Activated naive CD4-positive, alpha-beta T cell treated with anti-CD3 and anti-CD28 coated beads for 36 hours (primary cell): ENCODE measurements around the gene PRDM11. TPM values are rescaled to one million over a fixed set of nuclear protein-coding genes. Genes with fewer than 3 reads are reported as not detected.

Experiments
- CTCF ChIA-PET: fragments of 350-600 bp; sonication (Branson Sonifier 250); formaldehyde crosslinking; loops from one replicate; lab custom pipeline; 2021; ENCODE audit warnings: antibody characterized with exemption; lab: Charles Lee
- DNase-seq: peaks from one replicate; pipeline ENCODE4 v3.0.0-alpha.2; 2020
- H3K27ac Mint-ChIP-seq: one replicate; pipeline ENCODE4 v1.8.0; 2021; ENCODE audit warnings: mild to moderate bottlenecking, mixed read lengths
- H3K27me3 Mint-ChIP-seq: one replicate; pipeline ENCODE4 v1.8.0; 2021; ENCODE audit warnings: low read depth, mixed read lengths
- H3K36me3 Mint-ChIP-seq: one replicate; pipeline ENCODE4 v1.8.0; 2021; ENCODE audit warnings: low read depth, mixed read lengths
- H3K4me1 Mint-ChIP-seq: one replicate; pipeline ENCODE4 v1.8.0; 2021; ENCODE audit warnings: low read depth, mixed read lengths
- H3K4me3 Mint-ChIP-seq: one replicate; pipeline ENCODE4 v1.8.0; 2021; ENCODE audit warnings: mild to moderate bottlenecking, moderate library complexity, mixed read lengths
- H3K9me3 Mint-ChIP-seq: one replicate; pipeline ENCODE4 v1.8.0; 2021; ENCODE audit warnings: mixed read lengths
- intact Hi-C: fragments of 100-400 bp; cut with micrococcal nuclease; formaldehyde crosslinking; loops from one replicate; pipeline ENCODE4 v1.15.1; 2023
- total RNA-seq, 2 experiments: library from RNA; stranded (reverse); gene quantifications; one replicate each; pipeline ENCODE4 v1.2.3, GENCODE V29; 2021

PRDM11 gene
- total RNA-seq, 2 experiments from 2014 or later: 0.81 to 1.3 TPM

DNA sequence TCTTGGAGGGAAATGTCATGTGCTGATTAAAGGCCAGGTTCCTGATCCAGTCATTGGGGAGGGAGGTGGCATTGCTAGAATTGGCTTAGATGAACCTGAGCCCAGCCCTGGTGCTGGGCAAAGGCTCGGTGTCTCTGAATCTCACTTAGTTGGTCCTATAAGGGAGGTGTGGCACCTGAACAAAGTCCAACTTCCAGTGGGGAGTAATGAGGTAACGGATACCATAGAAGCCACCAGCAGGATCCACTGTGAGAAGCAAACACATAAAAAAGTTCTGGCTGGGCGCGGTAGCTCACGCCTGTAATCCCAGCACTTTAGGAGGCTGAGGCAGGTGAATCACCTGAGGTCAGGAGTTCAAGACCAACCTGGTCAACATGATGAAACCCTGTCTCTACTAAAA lies 26.6 kb downstream of the PRDM11 start:
- no peak overlapping the region for H3K4me3 Mint-ChIP-seq
- no peaks in the 10 kb centered on the region for H3K4me1 Mint-ChIP-seq
- no peaks in the 10 kb centered on the region for H3K36me3 Mint-ChIP-seq
- no peak overlapping the region for H3K27ac Mint-ChIP-seq
- no peaks in the 10 kb centered on the region for H3K9me3 Mint-ChIP-seq
- CTCF ChIA-PET: interaction anchor here (0.7 to 1.0 kb wide), 2 partner anchors 10 to 63 kb away, joined by 4 to 5 read pairs; no protein-coding TSS in a partner anchor
- no peak for DNase-seq
- intact Hi-C loops: no loop called here
- H3K27me3 Mint-ChIP-seq: peaks cover 1% of the 10 kb centered on the region

DNA sequence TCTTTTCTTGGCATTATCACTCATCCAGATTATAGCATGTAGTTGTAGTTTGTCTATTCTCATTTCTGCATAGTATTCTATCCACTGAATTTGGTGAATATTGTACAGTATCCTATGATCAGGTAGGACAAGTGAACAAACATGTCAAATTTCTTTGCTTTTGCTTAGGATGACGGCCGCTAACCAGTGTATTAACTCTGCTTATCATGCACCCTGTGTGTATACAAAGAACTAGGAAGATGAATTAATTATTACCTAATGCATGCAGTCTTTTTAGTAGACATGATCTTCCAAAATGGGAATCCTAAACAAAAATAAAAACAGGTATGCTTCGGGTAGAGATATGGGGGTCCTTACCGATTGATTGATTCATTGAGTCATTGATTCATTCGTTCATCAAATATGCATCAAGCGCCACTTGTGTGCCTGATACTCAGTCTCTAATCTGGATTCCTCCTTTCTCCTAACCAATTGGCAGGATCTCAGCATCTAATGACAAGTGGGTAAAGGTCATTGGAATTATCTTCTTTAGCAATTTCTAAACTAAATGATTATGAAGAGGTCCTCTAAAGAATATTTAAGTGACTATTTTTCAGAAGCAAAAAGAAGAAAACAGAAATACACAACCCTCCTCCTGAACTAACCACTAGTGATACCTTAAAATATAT lies 27.9 kb downstream of the PRDM11 start:
- H3K27me3 Mint-ChIP-seq: peaks cover 13% of the 10 kb centered on the region
- DNase-seq: no peak
- intact Hi-C loops: no loop called here
- CTCF ChIA-PET: interaction anchor here (1.0 kb wide), 1 partner anchor 64 kb away, joined by 5 read pairs; no protein-coding TSS in a partner anchor
- no peaks in the 10 kb centered on the region for H3K4me1 Mint-ChIP-seq
- H3K9me3 Mint-ChIP-seq: no peaks in the 10 kb centered on the region
- no peak overlapping the region for H3K4me3 Mint-ChIP-seq
- H3K36me3 Mint-ChIP-seq: peaks cover 3% of the 10 kb centered on the region
- no peak overlapping the region for H3K27ac Mint-ChIP-seq

DNA sequence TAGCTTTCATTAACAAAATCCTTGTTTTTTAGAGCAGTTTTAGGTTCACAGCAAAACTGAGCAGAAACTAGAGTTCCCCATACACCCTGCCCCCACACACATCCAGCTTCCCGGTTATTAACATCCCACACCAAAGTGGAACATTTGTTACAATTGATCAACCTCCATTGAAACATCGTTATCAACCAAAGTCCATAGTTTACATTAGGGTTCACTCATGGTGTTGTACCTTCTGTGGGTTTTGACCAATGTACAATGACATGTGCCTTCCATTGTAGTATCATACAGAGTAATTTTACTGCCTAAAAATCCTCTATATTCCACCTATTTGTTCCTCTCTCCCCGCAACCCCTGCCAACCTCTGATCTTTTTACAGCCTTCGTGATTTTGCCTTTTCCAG lies 28.5 kb downstream of the PRDM11 start:
- Mint-ChIP-seq H3K9me3 (no peaks in the 10 kb centered on the region), H3K27ac (no peak overlapping the region)
- intact Hi-C loops: no loop called here

DNA sequence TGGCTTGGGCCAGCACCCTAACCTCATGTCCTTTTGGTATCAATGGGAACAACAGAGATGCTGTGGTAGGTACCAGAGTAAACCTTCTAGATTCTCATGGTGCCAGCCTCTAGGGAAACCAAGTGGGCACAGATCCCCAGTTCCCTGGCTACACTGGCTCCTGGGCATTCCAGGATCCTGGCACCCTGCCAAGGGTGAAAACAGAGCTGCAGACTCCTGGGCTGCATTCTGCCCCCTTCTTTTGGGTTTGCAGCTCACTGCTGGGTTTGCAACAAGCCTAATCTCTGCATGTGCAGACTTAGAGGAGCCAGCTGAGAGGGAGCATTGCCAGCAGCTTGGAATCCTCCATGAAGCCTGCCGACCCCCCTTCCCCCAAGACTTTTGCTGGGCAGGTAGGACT lies 30.6 kb downstream of the PRDM11 start:
- H3K9me3 Mint-ChIP-seq: no peaks in the 10 kb centered on the region
- no peak overlapping the region for H3K27ac Mint-ChIP-seq
- H3K27me3 Mint-ChIP-seq: peaks cover 21% of the 10 kb centered on the region
- CTCF ChIA-PET: no interaction called here
- H3K4me1 Mint-ChIP-seq: peaks cover 7% of the 10 kb centered on the region
- H3K36me3 Mint-ChIP-seq: peaks cover 3% of the 10 kb centered on the region
- no peak overlapping the region for H3K4me3 Mint-ChIP-seq
- DNase-seq: no peak
- intact Hi-C loops: no loop called here

More for the DNA sequence above, 28.5 kb downstream of the PRDM11 start:
- Mint-ChIP-seq H3K4me1 (peaks cover 4% of the 10 kb centered on the region), H3K36me3 (peaks cover 3% of the 10 kb centered on the region), H3K4me3 (no peak overlapping the region), H3K27me3 (peaks cover 20% of the 10 kb centered on the region)
- DNase-seq: no peak
- CTCF ChIA-PET: no interaction called here

GRCh38 chr11:45178223-45178622 lies 31.8 kb downstream of the PRDM11 start:
- Mint-ChIP-seq H3K4me1 (peaks cover 7% of the 10 kb centered on the region), H3K4me3 (no peak overlapping the region), H3K27me3 (peaks cover 21% of the 10 kb centered on the region), H3K36me3 (peaks cover 5% of the 10 kb centered on the region), H3K9me3 (no peaks in the 10 kb centered on the region), H3K27ac (no peak overlapping the region)
- CTCF ChIA-PET: no interaction called here
- intact Hi-C loops: no loop called here
- DNase-seq: no peak

- Mint-ChIP-seq H3K27me3 (peaks cover 21% of the 10 kb centered on the region), H3K36me3 (peaks cover 5% of the 10 kb centered on the region), H3K9me3 (no peaks in the 10 kb centered on the region), H3K4me1 (peaks cover 7% of the 10 kb centered on the region), H3K27ac (no peak overlapping the region), H3K4me3 (no peak overlapping the region)
- CTCF ChIA-PET: no interaction called here
- intact Hi-C loops: no loop called here
- DNase-seq: no peak
Observed at GRCh38 chr11:45178890-45179671, 32.6 kb downstream of the PRDM11 start.

DNA sequence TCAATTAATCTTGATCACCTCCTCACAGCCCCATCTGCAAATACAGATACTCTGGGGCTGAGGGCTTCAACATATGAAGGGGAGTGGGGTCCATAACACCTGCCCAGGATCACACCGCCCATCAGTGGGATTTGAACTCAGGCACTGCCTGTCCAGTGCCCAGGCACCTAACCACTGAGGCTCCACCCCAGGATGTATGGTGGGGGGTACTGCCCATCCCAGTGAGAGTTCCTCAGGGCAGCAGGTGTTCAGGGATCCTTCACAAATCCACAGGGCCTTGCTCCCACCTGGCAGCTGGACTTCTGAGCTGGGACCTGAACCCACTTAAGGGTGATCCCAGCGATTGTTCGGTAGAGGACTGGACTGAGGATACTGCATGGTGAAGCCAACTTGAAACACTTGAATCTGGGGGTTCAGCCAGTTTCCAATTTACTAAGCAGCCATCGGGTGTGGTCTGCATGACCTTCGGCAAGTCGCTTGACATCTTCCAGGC lies 33.3 kb downstream of the PRDM11 start:
- Mint-ChIP-seq H3K27me3 (peaks cover 21% of the 10 kb centered on the region), H3K4me1 (peaks cover 7% of the 10 kb centered on the region), H3K9me3 (no peaks in the 10 kb centered on the region), H3K4me3 (peak overlapping the region; percentile 66), H3K27ac (no peak overlapping the region), H3K36me3 (peaks cover 5% of the 10 kb centered on the region)
- DNase-seq: no peak
- CTCF ChIA-PET: interaction anchor here (1.1 kb wide), 1 partner anchor 74 kb away, joined by 3 read pairs; no protein-coding TSS in a partner anchor
- intact Hi-C loops: loop anchor here (1.0 to 5.0 kb wide), 2 partner anchors 32 to 69 kb away; partner anchors contain the start of gene PRDM11

- H3K27ac Mint-ChIP-seq: no peak overlapping the region
- peak; percentile 38 for DNase-seq
- H3K27me3 Mint-ChIP-seq: peaks cover 21% of the 10 kb centered on the region
- peak overlapping the region; percentile 66 for H3K4me3 Mint-ChIP-seq
- peaks cover 7% of the 10 kb centered on the region for H3K4me1 Mint-ChIP-seq
- CTCF ChIA-PET: interaction anchor here (1.1 kb wide), 1 partner anchor 74 kb away, joined by 3 read pairs; no protein-coding TSS in a partner anchor
- intact Hi-C loops: loop anchor here (1.0 to 5.0 kb wide), 2 partner anchors 33 to 70 kb away; partner anchors contain the start of gene PRDM11
- H3K36me3 Mint-ChIP-seq: peaks cover 5% of the 10 kb centered on the region
- no peaks in the 10 kb centered on the region for H3K9me3 Mint-ChIP-seq
Observed at GRCh38 chr11:45180179-45180847, 33.9 kb downstream of the PRDM11 start.

GRCh38 chr11:45180848-45181192 lies 34.4 kb downstream of the PRDM11 start:
- no peak overlapping the region for H3K27ac Mint-ChIP-seq
- no peaks in the 10 kb centered on the region for H3K9me3 Mint-ChIP-seq
- peak; percentile 44 for DNase-seq
- peaks cover 7% of the 10 kb centered on the region for H3K4me1 Mint-ChIP-seq
- CTCF ChIA-PET: interaction anchor here (1.1 kb wide), 1 partner anchor 75 kb away, joined by 3 read pairs; no protein-coding TSS in a partner anchor
- no peak overlapping the region for H3K4me3 Mint-ChIP-seq
- peaks cover 21% of the 10 kb centered on the region for H3K27me3 Mint-ChIP-seq
- peaks cover 5% of the 10 kb centered on the region for H3K36me3 Mint-ChIP-seq
- intact Hi-C loops: loop anchor here (1.0 to 5.0 kb wide), 2 partner anchors 34 to 71 kb away; partner anchors contain the start of gene PRDM11

- H3K36me3 Mint-ChIP-seq: peaks cover 5% of the 10 kb centered on the region
- H3K27me3 Mint-ChIP-seq: peaks cover 21% of the 10 kb centered on the region
- intact Hi-C loops: loop anchor here (5.0 kb wide), 1 partner anchor 34 kb away; the partner anchor contains the start of gene PRDM11
- H3K9me3 Mint-ChIP-seq: no peaks in the 10 kb centered on the region
- no peak for DNase-seq
- H3K27ac Mint-ChIP-seq: no peak overlapping the region
- CTCF ChIA-PET: no interaction called here
- peak overlapping the region; percentile 26 for H3K4me3 Mint-ChIP-seq
- peaks cover 7% of the 10 kb centered on the region for H3K4me1 Mint-ChIP-seq
Observed at GRCh38 chr11:45181193-45181888, 34.9 kb downstream of the PRDM11 start.

- Mint-ChIP-seq H3K27me3 (peaks cover 21% of the 10 kb centered on the region), H3K9me3 (no peaks in the 10 kb centered on the region), H3K27ac (no peak overlapping the region), H3K36me3 (peaks cover 5% of the 10 kb centered on the region), H3K4me3 (peak overlapping the region; percentile 26), H3K4me1 (peaks cover 7% of the 10 kb centered on the region)
- intact Hi-C loops: loop anchor here (5.0 kb wide), 1 partner anchor 35 kb away; the partner anchor contains the start of gene PRDM11
- CTCF ChIA-PET: no interaction called here
- DNase-seq: no peak
Observed at GRCh38 chr11:45181889-45182550, 35.6 kb downstream of the PRDM11 start.
